GM18951 (cell line): ENCODE results near the gene ZNF12.
"Not testable (repeated sequence)": the region's sequence is repeated elsewhere in the genome, so short reads cannot be mapped to it uniquely, and the experiment has no call there.

ENCODE experiments used
- POLR2A ChIP-seq: IDR thresholded peaks from 4 replicates; pipeline ENCODE4 v1.6.1; 2011; ENCODE audit warnings: mild to moderate bottlenecking; ENCODE audit not compliant: insufficient read length, insufficient read depth; ENCODE audit errors: extremely low read depth
- in situ Hi-C: fragments of 300-500 bp; cut with MboI; formaldehyde crosslinking; loops from one replicate; pipeline ENCODE4 v1.12.0; 2022; ENCODE audit warnings: low sequenced_read_pairs, mixed read lengths, inconsistent platforms; ENCODE audit not compliant: unreplicated experiment

Gene ZNF12

GRCh38 chr7:6706666-6707407 lies at the start of gene ZNF12:
TSS of gene ZNF12 (minus strand) at chr7:6706947. CDS start at chr7:6705173, 1,774 bp downstream.
- in situ Hi-C loops, result loop anchor here (25.0 kb wide), 1 partner anchor 130 kb away; the partner anchor contains the start of gene CCZ1B
- peak; percentile 85 for TF ChIP-seq POLR2A

- in situ Hi-C loops, result not testable (repeated sequence)
Measured at GRCh38 chr7:6753964-6754363, 47.2 kb upstream of the ZNF12 start, which contains the start of gene RSPH10B2. TSS of gene RSPH10B2 (plus strand) at chr7:6754103. CDS start at chr7:6757678, 3,575 bp downstream.

GRCh38 chr7:6750173-6750572 lies 43.4 kb upstream of the ZNF12 start:
- in situ Hi-C loops, result not testable (repeated sequence)

GRCh38 chr7:6749335-6749734 lies 42.6 kb upstream of the ZNF12 start:
- in situ Hi-C loops, result not testable (repeated sequence)

- in situ Hi-C loops, result loop anchor here (5.0 kb wide), 1 partner anchor 762 kb away; no protein-coding TSS in a partner anchor
Measured at GRCh38 chr7:6744410-6745100, 37.8 kb upstream of the ZNF12 start.

GRCh38 chr7:6738415-6738814 lies 31.7 kb upstream of the ZNF12 start:
- in situ Hi-C loops, result loop anchor here (10.0 kb wide), 1 partner anchor 1694 kb away; the partner anchor contains the start of gene RBAK

GRCh38 chr7:6730343-6730633 lies 23.5 kb upstream of the ZNF12 start:
- in situ Hi-C loops, result loop anchor here (10.0 kb wide), 1 partner anchor 1685 kb away; the partner anchor contains the start of gene RBAK

GRCh38 chr7:6729492-6730342 lies 23.0 kb upstream of the ZNF12 start:
- in situ Hi-C loops, result loop anchor here (10.0 kb wide), 1 partner anchor 1685 kb away; the partner anchor contains the start of gene RBAK

More at GRCh38 chr7:6730343-6730633, 23.5 kb upstream of the ZNF12 start:
- no peak for TF ChIP-seq POLR2A

GRCh38 chr7:6728893-6729491 lies 22.2 kb upstream of the ZNF12 start:
- in situ Hi-C loops, result not testable (repeated sequence)

More at GRCh38 chr7:6729492-6730342, 23.0 kb upstream of the ZNF12 start:
- peak; percentile 89 for TF ChIP-seq POLR2A

GRCh38 chr7:6727663-6728062 lies 20.9 kb upstream of the ZNF12 start:
- in situ Hi-C loops, result no loop called here
- TF ChIP-seq POLR2A, result no peak

- in situ Hi-C loops, result not testable (repeated sequence)
Measured at GRCh38 chr7:6726341-6726740, 19.6 kb upstream of the ZNF12 start.

- in situ Hi-C loops, result no loop called here
- no peak for TF ChIP-seq POLR2A
Measured at GRCh38 chr7:6725003-6725402, 18.3 kb upstream of the ZNF12 start.

GRCh38 chr7:6724351-6724750 lies 17.6 kb upstream of the ZNF12 start:
- in situ Hi-C loops, result loop anchor here (25.0 kb wide), 1 partner anchor 113 kb away; the partner anchor contains the start of gene CCZ1B

- no peak for TF ChIP-seq POLR2A
- in situ Hi-C loops, result loop anchor here (25.0 kb wide), 1 partner anchor 119 kb away; the partner anchor contains the start of gene CCZ1B
Measured at GRCh38 chr7:6718124-6718523, 11.4 kb upstream of the ZNF12 start.

- in situ Hi-C loops, result loop anchor here (25.0 kb wide), 1 partner anchor 121 kb away; the partner anchor contains the start of gene CCZ1B
Measured at GRCh38 chr7:6715898-6716297, 9.2 kb upstream of the ZNF12 start.
